Adrenal gland (tissue), 19 donors: ENCODE results near the gene IPO9. TPM values are rescaled to one million over a fixed set of nuclear protein-coding genes. Genes with fewer than 3 reads are reported as not detected.

ENCODE experiments used
- DNase-seq, 7 donors: peaks; one replicate each; pipeline ENCODE4 v3.0.0-alpha.2; 2019 to 2020
- H3K27ac ChIP-seq, 5 donors: fragments of 200-600 bp; sonication (generic) in 4 of 5; 1 replicate in 3 of 5; 2 replicates in 2 of 5; pipeline versions ENCODE4 v1.5.1 to v1.8.0; 2016 to 2020; ENCODE audit warnings: mild to moderate bottlenecking in 1 of 5
- H3K27me3 ChIP-seq: fragments of 200-600 bp; 2 replicates; pipeline ENCODE4 v1.8.0; 2021
- H3K36me3 ChIP-seq, 2 donors: fragments of 200-600 bp; replicated peaks in 1 of 2; 1 replicate in 1 of 2; 2 replicates in 1 of 2; pipeline versions ENCODE4 v1.5.1 to v1.8.0; 2018 to 2022
- H3K4me1 ChIP-seq, 2 donors: fragments of 200-600 bp; replicated peaks in 1 of 2; 1 replicate in 1 of 2; 2 replicates in 1 of 2; pipeline versions ENCODE4 v1.5.1 to v1.8.0; 2018 to 2021
- H3K4me3 ChIP-seq, 4 donors: fragments of 200-600 bp; sonication (generic) in 3 of 4; one replicate each; pipeline ENCODE4 v1.5.1; 2016 to 2018
- H3K9me3 ChIP-seq, 3 donors: fragments of 200-600 bp; sonication (generic) in 1 of 3; replicated peaks in 1 of 3; 1 replicate in 2 of 3; 2 replicates in 1 of 3; pipeline versions ENCODE4 v1.5.1 to v1.8.0; 2016 to 2021
- CTCF ChIP-seq, 6 experiments: fragments of 450-650 bp in 4 of 6; fragments of 200-600 bp in 2 of 6; sonication (generic) in 1 of 6; IDR thresholded peaks; 1 replicate in 5 of 6; 2 replicates in 1 of 6; pipeline versions ENCODE4 v1.5.1 to v1.8.0; 2016 to 2021; ENCODE audit warnings: antibody characterized with exemption in 6 of 6, mild to moderate bottlenecking in 2 of 6, moderate library complexity in 1 of 6
- POLR2A ChIP-seq, 2 donors: fragments of 450-650 bp; IDR thresholded peaks; one replicate each; pipeline ENCODE4 v1.6.1; 2017; ENCODE audit warnings: antibody characterized with exemption in 2 of 2, mild to moderate bottlenecking in 2 of 2, moderate library complexity in 1 of 2
- WGBS, 4 donors: extraction: QIAGEN DNeasy Blood & Tissue Kit in 2 of 4; methylation state at CpG; one replicate each; pipeline versions ENCODE4 v1.1.5 to v1.1.7; 2013 to 2017; 5-methylcytosine and 5-hydroxymethylcytosine counted together
- intact Hi-C, 2 donors: fragments of 100-400 bp; cut with DNase I; formaldehyde crosslinking; loops; one replicate each; pipeline versions ENCODE4 v1.14.1 to v1.15.0; 2022 to 2023
- long read RNA-seq, 10 donors: library from polyadenylated mRNA in 3 of 10; unstranded in 2 of 10; stranded (forward) in 1 of 10; transcript quantifications; one replicate each; pipeline ENCODE4 v2.0.0 and lab custom pipeline, GENCODE V29; 2021 to 2026
- polyA plus RNA-seq, 3 donors: library from polyadenylated mRNA; stranded (reverse); fragments of 200-250 nt in 2 of 3; fragments of 350-450 nt in 1 of 3; fragmentation: Illumina TruSeq in 1 of 3; extraction: RNeasy Lipid Tissue Mini Kit (QIAGEN cat#74804) in 1 of 3; gene quantifications; one replicate each; pipeline ENCODE4 v1.2.3, GENCODE V29; 2013 to 2014
- total RNA-seq, 9 donors: library from RNA; depleted of rRNA in 4 of 9; stranded (reverse); fragments of >200 nt in 4 of 9; fragments of 120-200 nt in 1 of 9; fragmentation: NEBNext Ultra II Directional in 1 of 9; extraction: Animal tissue kit (Norgen Biotek cat#: 25700) in 1 of 9; gene quantifications; one replicate each; pipeline versions ENCODE4 v1.1.0 to v1.2.4, GENCODE V29; 2013 to 2023
- donor health status: healthy with polysubstance abuse.
- donor health status: Bipolar disorder and iron deficiency.
- donor health status: DM: yes; HTN: yes; CAD: no.
- donor health status: DM: no; HTN: no; CAD: no.
- donor health status: DM: no; HTN: no; CAD: no.
- donor health status: DM: yes; HTN: yes; CAD: no.

Gene IPO9
- 10 to 100 TPM; 13.6 to 45.2 (median 28.0) TPM for total RNA-seq
- 10 to 100 TPM; 23.6 to 34.4 (median 29.1) TPM for polyA plus RNA-seq
- long read RNA-seq, donor 1, full-length matches to known transcripts: 1 of 9 reads
- long read RNA-seq, donor 1, partial matches to known transcripts: 8 of 9 reads
- long read RNA-seq, donor 1, other reads (novel, unspliced or antisense): 0 of 9 reads
- long read RNA-seq, donor 2, full-length matches to known transcripts: 2 of 2 reads
- long read RNA-seq, donor 2, partial matches to known transcripts: 0 of 2 reads
- long read RNA-seq, donor 2, other reads (novel, unspliced or antisense): 0 of 2 reads
- long read RNA-seq, donor 3, full-length matches to known transcripts: 2 of 2 reads
- long read RNA-seq, donor 3, partial matches to known transcripts: 0 of 2 reads
- long read RNA-seq, donor 3, other reads (novel, unspliced or antisense): 0 of 2 reads
- long read RNA-seq, donor 4, full-length matches to known transcripts: 3 of 9 reads
- long read RNA-seq, donor 4, partial matches to known transcripts: 2 of 9 reads
- long read RNA-seq, donor 4, other reads (novel, unspliced or antisense): 4 of 9 reads
- long read RNA-seq, donor 5, full-length matches to known transcripts: 48 of 69 reads
- long read RNA-seq, donor 5, partial matches to known transcripts: 7 of 69 reads
- long read RNA-seq, donor 5, other reads (novel, unspliced or antisense): 14 of 69 reads
- long read RNA-seq, donor 6, full-length matches to known transcripts: 3 of 7 reads
- long read RNA-seq, donor 6, partial matches to known transcripts: 0 of 7 reads
- long read RNA-seq, donor 6, other reads (novel, unspliced or antisense): 4 of 7 reads
- long read RNA-seq, donor 7: 0 reads
- long read RNA-seq, donor 8, full-length matches to known transcripts: 7 of 12 reads
- long read RNA-seq, donor 8, partial matches to known transcripts: 5 of 12 reads
- long read RNA-seq, donor 8, other reads (novel, unspliced or antisense): 0 of 12 reads
- long read RNA-seq, donor 9: 0 reads
- long read RNA-seq, donor 10, full-length matches to known transcripts: 2 of 8 reads
- long read RNA-seq, donor 10, partial matches to known transcripts: 6 of 8 reads
- long read RNA-seq, donor 10, other reads (novel, unspliced or antisense): 0 of 8 reads

DNA sequence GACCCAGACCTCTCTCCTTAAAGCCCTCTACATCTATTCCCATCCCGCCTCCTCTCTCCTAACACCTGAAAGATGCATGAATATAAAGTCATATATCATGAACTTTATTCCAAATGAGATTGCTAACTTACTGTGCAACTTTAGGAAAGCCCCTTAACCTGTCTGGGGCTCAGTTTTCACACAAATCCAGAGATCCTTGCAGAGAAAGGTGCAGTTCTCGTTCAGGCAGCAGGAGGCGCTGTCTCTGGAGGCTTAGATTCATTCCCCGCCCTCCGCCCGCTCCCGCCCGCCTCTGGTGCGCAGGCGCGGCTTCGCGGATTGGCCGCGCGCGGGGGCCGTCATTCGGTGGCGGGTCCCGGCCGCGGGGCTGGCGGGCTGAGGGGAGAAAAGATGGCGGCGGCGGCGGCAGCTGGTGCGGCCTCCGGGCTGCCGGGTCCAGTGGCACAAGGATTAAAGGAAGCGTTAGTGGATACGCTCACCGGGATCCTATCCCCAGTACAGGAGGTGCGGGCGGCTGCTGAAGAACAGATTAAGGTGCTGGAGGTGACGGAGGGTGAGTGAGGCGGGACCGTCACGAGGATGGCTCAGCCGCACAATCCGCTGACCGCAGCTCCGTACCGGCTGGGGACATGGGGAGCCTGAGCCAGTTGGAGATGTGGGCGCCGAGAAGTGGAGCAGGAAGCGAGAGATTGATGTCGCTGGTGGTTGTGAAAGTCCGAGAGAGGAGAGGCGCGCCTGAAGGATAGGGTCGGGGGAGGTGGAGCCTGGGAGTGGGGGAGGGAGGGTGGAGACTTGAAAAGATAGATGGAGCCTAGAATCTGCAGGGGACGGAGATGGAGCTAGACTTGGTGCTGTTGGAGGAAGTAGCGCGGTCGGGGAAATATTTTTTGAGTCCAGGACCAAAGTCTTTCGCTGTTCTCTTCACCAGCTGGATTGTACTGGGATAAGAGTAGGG is at the start of gene IPO9:
Gene IPO9 (plus strand): TSS at position 338 of the 955 bp plus-strand sequence. CDS start 53 bp downstream, at position 391.
- Histone ChIP-seq H3K4me3 (peak within 1 kb of the TSS; percentile 72 to 97 (median 82)), H3K4me1 (peaks cover 10 to 35% of the 10 kb centered on the region in 2 donors)
- intact Hi-C loops: no loop called here

DNA sequence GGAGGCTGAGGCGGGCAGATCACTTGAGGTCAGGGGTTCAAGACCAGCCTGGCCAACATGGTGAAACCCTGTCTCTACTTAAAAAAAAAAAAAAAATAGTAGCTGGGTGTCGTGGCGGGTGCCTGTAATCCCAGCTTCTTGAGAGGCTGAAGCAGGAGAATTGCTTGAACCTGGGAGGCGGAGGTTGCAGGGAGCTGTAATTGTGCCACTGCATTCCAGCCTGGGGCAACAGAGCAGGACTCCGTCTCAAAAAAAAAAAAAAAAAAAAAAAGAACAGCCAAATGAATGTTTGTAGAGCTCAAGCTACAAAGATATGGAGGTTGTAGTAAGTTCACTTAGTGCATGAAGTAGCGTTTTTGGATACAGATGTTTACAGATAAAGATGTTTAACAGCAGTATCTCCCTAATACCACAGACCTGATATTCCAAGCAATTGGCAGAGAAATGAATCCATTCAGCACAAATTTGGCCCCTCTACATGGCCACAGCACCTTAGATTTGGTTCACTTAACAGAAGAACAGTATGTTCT is 49.5 kb upstream of the IPO9 start:
- Histone ChIP-seq H3K9me3 (no peaks in the 10 kb centered on the region), H3K4me3 (no peak overlapping the region), H3K27ac (peak overlapping the region in 2 of 5 donors; percentile 6 to 17), H3K4me1 (peaks cover 0 to 17% of the 10 kb centered on the region in 2 donors), H3K36me3 (peaks cover 0 to 21% of the 10 kb centered on the region in 2 donors), H3K27me3 (no peaks in the 10 kb centered on the region)
- TF ChIP-seq CTCF (IDR thresholded peaks at IDR 0.05) (no peak), POLR2A (IDR thresholded peaks at IDR 0.05) (no peak)
- DNase-seq: no peak
- intact Hi-C loops: no loop called here
- WGBS, 4 donors: 75 to 85% (median 83%) methylated on average over 6 of the region's 6 CpGs

More for the DNA sequence above, at the start of gene IPO9:
- DNase-seq: peak; percentile 90 to 98 (median 94)
- H3K9me3 ChIP-seq: no peaks in the 10 kb centered on the region
- H3K27ac ChIP-seq: peak within 1 kb of the TSS; percentile 90 to 94 (median 91)
- no peaks in the 10 kb centered on the region for H3K36me3 ChIP-seq
- no peaks in the 10 kb centered on the region for H3K27me3 ChIP-seq
- WGBS, 4 donors: 1 to 2% (median 2%) methylated on average over 44 to 58 of the region's 58 CpGs
- TF ChIP-seq POLR2A (IDR thresholded peaks at IDR 0.05) (peak in 1 of 2 donors; percentile 76), CTCF (IDR thresholded peaks at IDR 0.05) (peak; percentile 84 to 99 (median 91))

DNA sequence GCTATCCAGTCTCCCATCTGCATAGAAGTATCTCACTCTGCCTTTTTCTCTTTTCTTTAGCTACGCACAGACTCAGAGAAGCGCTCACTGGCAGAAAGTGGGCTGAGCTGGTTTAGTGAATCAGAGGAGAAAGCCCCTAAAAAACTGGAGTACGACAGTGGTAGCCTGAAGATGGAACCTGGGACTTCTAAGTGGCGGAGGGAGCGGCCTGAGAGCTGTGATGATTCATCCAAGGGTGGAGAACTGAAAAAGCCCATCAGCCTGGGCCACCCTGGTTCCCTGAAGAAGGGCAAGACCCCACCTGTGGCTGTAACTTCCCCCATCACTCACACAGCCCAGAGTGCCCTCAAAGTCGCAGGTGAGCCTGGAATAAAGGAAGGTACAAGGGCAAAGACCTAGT is 48.0 kb upstream of the IPO9 start:
- Histone ChIP-seq H3K4me1 (peaks cover 0 to 17% of the 10 kb centered on the region in 2 donors), H3K27me3 (no peaks in the 10 kb centered on the region), H3K4me3 (no peak overlapping the region), H3K36me3 (peaks cover 0 to 21% of the 10 kb centered on the region in 2 donors), H3K9me3 (no peaks in the 10 kb centered on the region), H3K27ac (no peak overlapping the region)
- TF ChIP-seq POLR2A (IDR thresholded peaks at IDR 0.05) (no peak), CTCF (IDR thresholded peaks at IDR 0.05) (no peak)
- intact Hi-C loops: no loop called here
- 93 to 94% (median 93%) methylated on average over 6 of the region's 6 CpGs for WGBS, 4 donors
- no peak for DNase-seq
